Measurements from ENCODE around the gene LDAH. TPM values are rescaled to one million over a fixed set of nuclear protein-coding genes. Genes with fewer than 3 reads are reported as not detected.

LDAH gene
- total RNA-seq, 1 donor from 2014 or later = 35.9 TPM

GRCh38 chr2:20635675-20636584 lies 187.0 kb downstream of the LDAH start:
- no peaks in the 10 kb centered on the region for H3K36me3 Mint-ChIP-seq (ENCODE audit: low read depth)
- no peak overlapping the region for H3K4me3 Mint-ChIP-seq (ENCODE audit: low read depth)
- intact Hi-C loops (cut with micrococcal nuclease) = loop anchor here (2.0 kb wide), 1 partner anchor 189 kb away; the partner anchor contains the start of gene RHOB
- H3K27me3 Mint-ChIP-seq (ENCODE audit: low read depth) = no peaks in the 10 kb centered on the region
- H3K4me1 Mint-ChIP-seq (ENCODE audit: low read depth) = peaks cover 1% of the 10 kb centered on the region
- peak; percentile 30 for DNase-seq (ENCODE audit: low spot score)
- no peaks in the 10 kb centered on the region for H3K9me3 Mint-ChIP-seq
- H3K27ac Mint-ChIP-seq = no peak overlapping the region

GRCh38 chr2:20635113-20635510 lies 187.8 kb downstream of the LDAH start:
- intact Hi-C loops (cut with micrococcal nuclease) = loop anchor here (2.0 kb wide), 1 partner anchor 188 kb away; the partner anchor contains the start of gene RHOB
- Mint-ChIP-seq H3K9me3 (no peaks in the 10 kb centered on the region), H3K27me3 (ENCODE audit: low read depth) (no peaks in the 10 kb centered on the region), H3K27ac (no peak overlapping the region), H3K36me3 (ENCODE audit: low read depth) (no peaks in the 10 kb centered on the region), H3K4me1 (ENCODE audit: low read depth) (peaks cover 1% of the 10 kb centered on the region), H3K4me3 (ENCODE audit: low read depth) (no peak overlapping the region)
- DNase-seq (ENCODE audit: low spot score) = no peak

GRCh38 chr2:20634507-20635112 lies 188.3 kb downstream of the LDAH start:
- DNase-seq (ENCODE audit: low spot score) = no peak
- Mint-ChIP-seq H3K36me3 (ENCODE audit: low read depth) (no peaks in the 10 kb centered on the region), H3K4me3 (ENCODE audit: low read depth) (no peak overlapping the region), H3K9me3 (no peaks in the 10 kb centered on the region), H3K27me3 (ENCODE audit: low read depth) (no peaks in the 10 kb centered on the region), H3K4me1 (ENCODE audit: low read depth) (peaks cover 1% of the 10 kb centered on the region), H3K27ac (no peak overlapping the region)
- intact Hi-C loops (cut with micrococcal nuclease) = loop anchor here (2.0 kb wide), 1 partner anchor 188 kb away; the partner anchor contains the start of gene RHOB

Other genes starting within 250 kb of the LDAH start
- gene HS1BP3, start 172.0 kb downstream of the LDAH start, total RNA-seq = 11.5 and 11.9 TPM in 2 replicates
- gene GDF7, start 156.0 kb downstream of the LDAH start, total RNA-seq = 0.05 and 0.11 TPM in 2 replicates
- gene APOB, start 221.0 kb upstream of the LDAH start, total RNA-seq = not detected in 2 replicates

Data from activated T-helper 2 cell treated with anti-CD3 and anti-CD28 coated beads, Interferon-gamma antibody, Interleukin-2, Interleukin-4, amounts not matched to agents 10 μg/mL and 5 μg/mL and 100 μg/mL, durations not matched to agents 14 hours and 24 hours and 36 hours (primary cell).